ENCODE results near the gene ADARB1. TPM values are rescaled to one million over a fixed set of nuclear protein-coding genes. Genes with fewer than 3 reads are reported as not detected.

The ADARB1 gene
- 27.5 and 48.8 TPM in 2 replicates for total RNA-seq

GRCh38 chr21:45074048-45074817 lies at the start of gene ADARB1:
Gene ADARB1 (plus strand): TSS chr21:45074580. CDS start chr21:45171657, 97,077 bp downstream.

Other genes with a start within 250 kb of the ADARB1 start
- gene PTTG1IP, start 200.9 kb upstream of the ADARB1 start, total RNA-seq: 258 and 494 TPM in 2 replicates
- gene ITGB2, start 153.7 kb upstream of the ADARB1 start, total RNA-seq: 0.13 and 0.16 TPM in 2 replicates
- gene SLX9, start 134.6 kb upstream of the ADARB1 start, total RNA-seq: 25.5 and 28.8 TPM in 2 replicates
- gene POFUT2, start 213.3 kb downstream of the ADARB1 start, total RNA-seq: 9.9 and 30.8 TPM in 2 replicates

Measured in bladder microvascular endothelial cell (primary cell).